Skin of body (tissue), 2 donors: ENCODE measurements around the gene ROR2. TPM values are rescaled to one million over a fixed set of nuclear protein-coding genes. Genes with fewer than 3 reads are reported as not detected.
"Not testable (repeated sequence)": the region's sequence is repeated elsewhere in the genome, so short reads cannot be mapped to it uniquely, and the experiment has no call there.

Source experiments
- DNase-seq: peaks from one replicate; lab custom pipeline; 2025; lab: John Stamatoyannopoulos, UW
- total RNA-seq: library from RNA; depleted of rRNA; stranded (reverse); fragments of >200 nt; gene quantifications from one replicate; pipeline ENCODE4 v1.2.3, GENCODE V29; 2014

The ROR2 gene
- total RNA-seq, 1 donor from 2014 or later = 12.0 TPM

DNA sequence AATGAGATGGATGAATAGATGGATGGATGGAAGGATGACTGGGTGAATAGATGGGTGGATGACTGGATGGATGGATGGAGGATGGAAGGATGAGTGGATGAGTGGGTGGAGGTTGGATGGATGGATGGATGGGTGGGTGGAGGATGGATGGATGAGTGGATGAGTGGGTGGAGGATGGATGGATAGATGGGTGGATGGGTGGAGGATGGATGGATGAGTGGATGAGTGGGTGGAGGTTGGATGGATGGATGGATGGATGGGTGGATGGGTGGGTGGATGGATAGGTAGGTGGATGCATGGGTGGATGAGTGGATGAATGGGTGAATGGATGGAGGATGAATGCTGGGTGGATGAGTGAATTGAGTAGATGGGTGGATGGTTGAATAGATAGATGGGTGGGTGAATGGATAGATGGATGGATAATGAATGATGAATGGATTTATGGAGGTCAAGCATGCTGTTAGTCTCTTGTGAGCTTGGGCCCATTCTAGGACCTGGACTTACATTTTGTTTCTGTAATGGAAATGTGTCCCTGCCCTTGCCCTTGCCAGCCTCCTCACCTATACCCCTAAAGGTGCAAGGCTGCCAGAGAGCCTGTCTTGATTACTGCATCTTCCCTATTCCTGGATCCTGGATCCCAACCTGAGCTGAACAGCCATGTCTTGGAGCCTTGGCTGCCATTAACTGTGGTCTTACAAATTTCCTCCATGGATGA is 366.7 kb downstream of the ROR2 start:
- DNase-seq = no peak

DNA sequence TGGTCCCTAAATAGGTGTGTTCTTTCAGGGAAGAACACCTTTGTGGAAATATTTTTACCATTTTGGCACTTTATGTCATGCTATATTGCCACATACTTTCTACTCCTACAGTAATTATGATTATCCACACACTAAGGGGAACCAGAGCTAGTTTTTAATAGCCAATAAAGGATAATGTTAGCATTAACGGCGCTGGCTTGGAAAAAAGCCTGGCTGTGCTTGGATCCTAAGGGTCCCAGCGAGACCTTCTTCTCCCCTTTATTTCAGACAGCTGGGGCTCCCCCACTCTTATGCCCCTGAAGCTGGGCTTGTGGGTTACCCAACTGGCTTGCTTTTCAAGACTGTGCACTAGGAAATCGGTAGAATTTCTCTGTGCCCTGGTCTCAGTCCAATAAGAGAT is 367.8 kb downstream of the ROR2 start:
- DNase-seq = no peak

DNA sequence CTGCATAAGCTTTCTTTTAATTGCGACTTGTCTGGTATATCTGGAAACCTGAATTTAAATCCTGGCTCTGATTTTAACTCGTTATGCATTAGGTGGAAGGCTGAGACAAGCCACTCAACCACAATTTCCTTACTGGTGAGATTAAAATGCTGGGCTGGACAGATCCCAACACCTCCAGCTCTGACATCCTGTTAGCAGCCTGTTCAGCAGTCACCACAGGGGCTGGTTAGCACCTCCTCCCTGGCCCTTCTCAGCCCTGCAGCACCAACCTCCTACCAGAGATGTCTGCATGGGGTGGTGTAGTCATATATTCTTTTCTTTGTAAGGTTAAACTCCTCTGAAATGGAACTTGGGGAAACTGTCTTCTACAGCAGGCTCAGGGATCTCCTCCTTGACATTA is 369.9 kb downstream of the ROR2 start:
- no peak for DNase-seq

DNA sequence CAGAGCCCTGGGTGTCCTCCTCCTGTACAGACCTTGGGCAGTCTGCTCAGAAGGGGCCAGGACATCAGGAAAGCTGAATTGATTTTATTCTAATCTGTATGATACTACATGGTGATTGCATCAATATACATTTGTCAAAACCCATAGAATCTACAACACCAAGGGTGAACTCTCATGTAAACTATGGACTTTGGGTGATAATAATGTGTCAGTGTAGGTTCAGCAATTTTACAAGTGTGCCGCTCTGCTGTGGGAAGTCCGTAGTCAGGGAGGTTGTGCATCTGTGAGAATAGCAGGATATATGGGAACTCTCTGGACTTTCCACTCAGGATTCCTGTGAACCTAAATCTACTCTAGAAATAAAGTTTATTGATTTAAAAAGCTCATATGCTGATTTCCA is 371.1 kb downstream of the ROR2 start:
- no peak for DNase-seq

DNA sequence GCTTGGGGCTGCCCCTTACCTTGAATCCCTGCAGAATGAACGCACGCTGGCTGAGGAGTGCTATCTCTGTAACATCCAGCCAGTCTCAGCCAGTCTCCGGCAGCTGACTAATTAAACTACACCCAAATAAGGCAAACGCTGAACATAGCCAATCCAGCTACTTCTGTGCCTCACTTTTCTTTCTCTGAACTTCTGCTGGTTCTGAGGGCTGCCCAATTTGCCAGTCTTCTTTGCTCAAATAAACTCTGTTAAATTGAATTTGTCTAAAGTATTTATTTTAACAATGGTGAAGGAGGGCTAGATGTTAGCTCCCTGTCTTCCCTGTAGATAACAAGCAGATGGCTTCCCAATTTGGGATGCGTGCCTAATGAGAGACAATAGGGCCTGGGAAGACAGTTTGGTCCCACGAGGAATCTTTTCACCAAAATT is 372.4 kb downstream of the ROR2 start:
- DNase-seq = no peak

DNA sequence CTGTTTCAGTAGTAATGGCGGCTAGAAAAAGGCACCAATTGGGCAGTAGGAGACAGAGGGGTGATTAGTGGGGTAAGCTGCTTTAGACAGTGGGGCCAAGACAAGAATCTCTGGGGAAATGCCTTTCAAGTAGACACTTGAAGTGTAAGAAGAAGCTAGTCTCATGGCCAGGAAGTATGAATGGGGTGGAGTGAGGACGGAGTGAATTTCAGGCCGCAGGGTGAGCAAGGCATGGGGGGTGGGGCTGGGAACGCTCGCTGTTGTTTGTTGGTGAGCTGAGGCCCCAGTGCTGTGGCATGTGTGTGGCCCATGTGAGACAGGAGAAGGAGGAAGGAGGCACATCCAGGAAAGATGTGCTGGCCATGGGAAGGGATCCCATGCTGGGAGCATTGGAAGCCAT is 377.2 kb downstream of the ROR2 start:
- DNase-seq = no peak

DNA sequence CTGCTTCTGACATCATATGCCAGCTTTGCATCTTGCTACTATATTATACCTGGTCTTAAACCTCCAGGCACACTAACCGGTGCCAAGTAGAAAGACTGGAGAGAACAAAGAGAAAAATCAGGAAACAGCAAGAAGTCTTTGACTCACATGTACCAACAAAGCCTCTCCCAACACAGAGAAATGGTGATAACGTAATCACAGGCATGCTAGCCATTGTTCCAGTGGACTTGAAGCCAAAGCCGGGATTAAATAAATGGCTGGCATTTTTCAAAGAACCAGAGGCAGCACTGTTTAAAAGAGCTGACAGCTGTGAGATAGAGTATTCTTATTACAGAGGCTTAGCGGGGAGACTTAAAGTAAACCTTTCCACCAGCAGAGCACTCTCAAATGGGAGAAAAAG is 378.0 kb downstream of the ROR2 start:
- no peak for DNase-seq

DNA sequence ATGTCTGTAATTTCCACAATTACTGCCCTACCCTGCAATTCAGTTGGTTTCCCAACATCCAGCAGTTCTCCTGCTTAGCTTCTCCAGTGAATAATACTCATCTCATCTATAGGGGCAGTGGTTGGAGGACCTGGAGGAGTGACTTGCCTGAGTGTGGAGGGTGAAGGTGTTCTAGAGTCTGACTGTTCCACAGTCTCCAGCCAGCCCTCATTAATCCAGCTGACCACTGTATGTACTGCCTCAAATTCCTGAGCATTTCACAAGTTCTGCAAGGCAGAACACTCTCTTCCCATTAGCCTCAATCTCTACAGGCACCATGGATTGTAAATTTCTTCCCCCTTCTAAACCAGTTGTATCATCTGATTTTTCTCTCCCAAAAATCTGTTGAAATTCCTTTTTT is 379.0 kb downstream of the ROR2 start:
- no peak for DNase-seq

DNA sequence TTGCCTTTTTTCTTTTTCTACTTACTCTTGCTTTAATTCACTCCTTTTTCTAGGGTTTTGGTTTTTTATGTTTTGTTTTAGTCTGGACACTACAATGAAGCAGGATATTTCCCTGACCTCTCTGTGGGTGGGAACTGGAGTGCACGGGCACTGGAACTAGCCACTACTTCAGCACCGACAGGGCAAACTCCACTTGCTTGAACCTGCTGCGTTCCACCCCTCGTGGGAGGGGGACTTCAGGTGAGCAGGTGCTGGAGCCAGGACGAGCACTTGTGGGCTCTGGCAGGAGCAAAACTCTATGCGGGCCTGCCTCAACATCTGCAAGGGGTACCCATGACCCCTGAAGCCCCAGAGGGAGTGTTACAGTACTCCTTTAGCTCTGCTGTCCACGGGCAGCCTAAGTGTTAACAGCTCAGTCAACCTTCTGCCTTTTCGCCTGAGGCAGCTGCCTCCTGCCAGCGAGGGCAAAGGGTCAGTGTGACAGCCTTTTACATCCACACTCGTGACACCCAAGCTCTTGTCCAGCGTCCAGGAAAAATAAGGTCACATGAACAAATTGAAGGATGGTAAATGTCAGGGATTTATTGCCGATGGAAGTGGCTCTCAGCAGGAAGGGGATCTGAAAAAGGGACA is 382.3 kb downstream of the ROR2 start:
- DNase-seq = no peak

DNA sequence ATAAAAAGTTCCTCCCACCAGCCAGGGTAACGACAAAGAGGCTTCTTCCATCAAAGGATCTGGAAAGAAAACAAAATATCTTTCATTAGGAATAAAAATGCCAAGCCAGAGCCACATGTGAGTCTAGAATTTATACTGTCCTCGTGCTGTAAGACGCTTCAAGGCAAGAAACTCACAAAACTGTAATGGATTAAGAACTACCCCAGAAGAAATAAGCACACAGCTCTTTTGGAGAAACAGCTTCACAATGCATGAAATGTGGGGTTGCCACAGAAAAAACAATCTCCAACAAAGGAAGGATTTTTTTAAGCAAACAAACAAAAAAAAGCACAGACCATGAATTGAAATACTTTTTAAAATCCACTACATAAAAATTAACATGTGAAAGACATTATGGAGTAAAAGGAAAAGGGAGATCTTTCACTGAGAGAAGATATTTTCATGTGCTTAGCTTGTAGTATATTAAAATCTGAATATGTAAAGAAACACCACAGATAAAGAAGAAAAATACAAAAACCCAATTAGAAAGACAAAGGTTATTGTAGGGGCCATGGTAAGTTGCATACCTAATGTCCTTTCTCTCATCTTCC is 385.9 kb downstream of the ROR2 start:
- no peak for DNase-seq

DNA sequence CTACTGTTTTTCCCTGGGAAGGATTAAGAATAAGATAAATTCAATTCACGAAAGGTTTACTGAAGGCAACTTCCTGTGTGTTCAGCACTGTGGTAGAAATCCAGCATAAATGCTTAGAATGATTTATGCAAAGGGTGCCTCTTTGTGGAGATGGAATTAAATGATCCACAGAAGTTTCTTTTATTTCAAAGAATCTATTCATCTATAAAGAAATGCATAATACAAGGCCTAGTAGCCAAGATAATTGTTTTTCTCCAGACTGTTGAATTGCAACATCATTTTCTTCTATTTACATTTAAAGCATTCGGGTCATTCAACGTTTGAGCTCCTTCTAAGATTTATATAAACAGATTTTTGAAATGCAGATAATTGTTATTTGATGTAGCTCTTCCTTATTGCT is 387.6 kb downstream of the ROR2 start:
- DNase-seq = no peak

DNA sequence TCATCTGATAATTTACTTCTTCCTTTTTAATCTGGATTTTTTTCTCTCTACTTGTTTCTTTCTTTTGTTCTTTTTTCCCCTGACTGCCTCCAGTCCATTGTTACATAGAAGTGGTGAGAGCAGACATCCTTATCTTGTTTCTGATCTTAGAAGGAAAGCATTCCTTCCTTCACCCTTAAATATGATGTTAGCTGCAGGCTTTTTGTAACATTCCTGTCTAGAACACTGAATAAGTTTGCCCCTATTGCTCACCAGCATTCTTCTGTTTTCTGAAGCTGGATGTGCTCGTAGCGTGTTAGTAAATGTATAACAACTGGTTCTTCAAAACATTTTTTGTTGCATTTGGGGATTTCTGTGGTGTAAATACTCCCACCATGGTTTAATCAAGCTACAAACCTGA is 389.7 kb downstream of the ROR2 start:
- DNase-seq = no peak

DNA sequence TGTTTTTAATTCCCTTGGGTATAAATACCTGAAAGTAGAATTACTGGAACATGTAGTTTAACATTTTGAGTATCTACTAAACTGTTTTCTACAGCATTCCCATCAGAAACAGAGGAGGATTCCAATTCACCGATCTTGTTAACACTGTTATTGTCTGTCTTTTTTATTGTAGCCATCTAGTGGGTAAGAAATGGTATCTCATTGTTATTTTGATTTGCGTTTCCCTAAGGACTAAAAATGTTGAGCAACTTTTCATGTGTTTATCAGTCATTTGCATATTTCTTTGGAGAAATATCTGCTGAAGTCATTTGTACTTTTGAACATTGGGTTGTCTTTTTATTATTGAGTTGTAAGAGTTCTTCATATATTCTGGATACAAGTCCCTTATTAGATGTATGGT is 391.1 kb downstream of the ROR2 start:
- peak; percentile 72 for DNase-seq

DNA sequence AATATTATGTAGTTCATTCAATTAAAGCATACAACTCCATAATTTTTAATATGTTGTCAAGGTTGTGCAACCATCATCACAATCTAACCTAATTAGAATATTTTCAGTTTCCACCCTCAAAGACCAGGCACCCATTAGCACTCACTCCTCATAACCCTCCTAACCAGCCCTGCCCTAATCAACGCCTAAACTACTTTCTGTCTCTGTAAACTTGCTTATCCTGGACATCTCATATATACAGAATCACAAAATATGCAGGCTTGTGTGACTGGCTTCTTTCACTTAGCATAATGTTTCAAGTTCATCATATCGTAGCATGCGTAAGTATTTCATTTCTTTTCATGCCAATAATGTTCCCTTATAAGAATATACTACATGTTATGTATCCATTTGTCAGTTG is 391.6 kb downstream of the ROR2 start:
- DNase-seq = no peak

DNA sequence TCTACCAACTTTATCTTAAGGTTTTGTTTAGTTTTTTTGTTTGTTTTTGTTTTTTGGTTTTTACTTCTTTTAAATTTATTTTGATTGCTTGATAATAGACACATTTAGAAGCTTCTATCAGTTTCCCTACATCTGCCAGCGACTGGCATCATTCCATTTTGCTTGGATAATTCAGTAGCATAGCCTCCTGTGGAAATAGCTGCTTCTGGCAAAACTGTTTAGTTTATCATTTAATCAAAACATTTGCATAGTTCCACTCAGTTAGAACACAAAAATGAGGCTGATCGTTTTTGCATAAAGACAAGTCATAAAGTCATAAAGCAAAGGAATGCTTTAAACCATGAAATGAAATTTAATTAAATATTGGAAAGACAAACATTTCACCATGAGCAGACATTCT is 392.7 kb downstream of the ROR2 start:
- no peak for DNase-seq

DNA sequence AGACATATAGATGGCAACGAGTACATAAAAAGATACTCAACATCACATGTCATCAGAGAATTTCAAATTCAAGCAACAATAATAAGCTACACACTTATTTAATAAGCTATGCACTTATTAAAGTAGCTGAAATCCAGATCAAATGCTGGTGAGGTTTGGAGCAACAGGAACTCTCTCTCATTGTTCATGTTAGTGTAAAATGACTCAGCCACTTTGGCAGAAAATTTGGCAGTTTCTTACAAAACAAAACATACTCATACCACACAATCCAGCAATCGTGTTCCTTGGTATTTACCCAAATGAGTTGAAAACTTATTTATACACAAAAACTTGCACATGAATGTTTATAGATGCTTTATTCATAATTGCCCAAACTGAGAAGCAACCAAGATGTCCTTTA is 394.9 kb downstream of the ROR2 start:
- no peak for DNase-seq

DNA sequence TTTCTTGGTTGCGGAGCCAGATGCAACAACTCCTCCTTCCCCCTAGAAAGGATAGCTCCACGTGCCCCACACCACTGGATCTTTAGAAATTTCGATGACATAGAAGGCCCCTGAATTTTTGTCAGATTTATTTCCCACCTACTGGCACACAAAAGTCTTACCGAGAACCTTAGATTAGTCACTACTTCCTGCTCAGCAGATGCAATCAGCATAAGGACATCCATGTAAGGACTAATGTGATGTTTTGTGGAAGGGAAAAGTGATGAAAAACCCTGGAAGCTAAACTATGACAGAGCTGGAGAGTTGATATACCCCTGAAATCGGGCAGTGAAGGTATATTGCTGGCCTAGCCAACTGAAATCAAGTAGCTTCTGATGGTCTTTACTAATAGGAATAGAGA is 400.9 kb downstream of the ROR2 start:
- no peak for DNase-seq

DNA sequence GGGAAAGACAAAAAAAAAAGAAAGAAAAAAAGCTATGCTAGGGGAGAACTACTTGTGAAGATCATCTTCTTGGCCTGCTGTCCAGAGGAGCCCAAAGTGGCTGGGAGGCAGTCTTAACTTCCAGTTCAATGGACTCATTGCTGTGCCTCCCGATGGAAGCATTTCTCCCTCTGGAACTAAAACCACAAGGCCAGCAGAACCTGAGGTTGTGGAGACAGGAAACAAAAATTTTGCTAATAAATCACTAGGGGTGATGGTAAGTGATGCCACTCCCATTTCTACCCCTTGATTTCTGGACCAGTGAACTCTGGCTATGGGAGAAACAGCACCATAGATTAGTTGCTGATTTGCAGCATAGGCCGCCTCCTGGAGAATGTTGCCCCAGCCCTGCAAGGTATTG is 402.9 kb downstream of the ROR2 start:
- no peak for DNase-seq

DNA sequence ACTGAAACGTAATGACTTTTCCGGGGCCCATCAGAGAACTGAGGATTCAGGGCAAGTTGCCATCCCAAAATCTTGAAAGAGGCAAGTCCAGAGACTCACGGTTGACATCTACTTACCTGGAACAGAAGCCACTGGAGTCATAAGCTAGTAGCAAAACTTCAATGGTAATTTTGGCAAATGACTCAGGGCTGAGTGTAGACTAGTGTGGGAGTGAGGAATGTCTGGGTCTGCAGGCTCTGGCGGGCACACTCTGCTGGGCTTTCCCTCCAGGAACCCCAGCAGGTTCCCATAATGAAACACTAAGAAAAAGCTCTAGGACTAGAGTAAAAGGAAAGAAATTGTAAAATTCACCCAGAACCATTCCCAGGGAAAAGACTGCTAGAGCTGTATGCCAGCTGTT is 403.5 kb downstream of the ROR2 start:
- no peak for DNase-seq

DNA sequence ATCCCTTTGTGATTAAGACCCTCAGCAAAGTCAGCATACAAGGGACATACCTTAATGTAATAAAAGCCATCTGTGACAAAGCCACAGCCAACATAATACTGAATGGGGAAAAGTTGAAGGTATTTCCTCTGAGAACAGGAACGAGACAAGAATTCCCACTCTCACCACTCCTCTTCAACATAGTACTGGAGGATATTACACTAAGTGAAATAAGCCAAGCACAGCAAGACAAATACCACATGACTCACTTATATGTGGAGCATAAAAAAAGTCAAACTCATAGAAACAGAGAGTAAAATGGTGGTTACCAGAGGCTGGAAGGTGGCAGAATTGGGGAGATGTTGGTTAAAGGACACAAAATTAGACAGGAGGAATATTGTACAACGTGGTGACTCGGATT is 408.3 kb downstream of the ROR2 start:
- no peak for DNase-seq

DNA sequence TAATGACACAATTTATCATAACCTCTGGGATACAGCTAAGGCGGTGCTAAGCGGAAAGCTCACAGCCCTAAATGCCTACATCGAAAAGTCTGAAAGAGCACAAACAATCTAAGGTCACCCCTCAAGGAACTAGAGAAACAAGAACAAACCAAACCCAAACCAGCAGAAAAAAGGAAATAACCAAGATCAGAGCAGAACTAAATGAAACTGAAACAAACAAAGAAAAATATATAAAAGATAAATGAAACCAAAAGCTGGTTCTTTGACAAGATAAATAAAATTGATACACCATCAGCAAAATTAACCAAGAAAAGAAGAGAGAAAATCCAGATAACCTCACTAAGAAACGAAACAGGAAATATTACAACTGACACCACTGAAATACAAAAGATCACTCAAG is 409.5 kb downstream of the ROR2 start:
- DNase-seq = not testable (repeated sequence)

DNA sequence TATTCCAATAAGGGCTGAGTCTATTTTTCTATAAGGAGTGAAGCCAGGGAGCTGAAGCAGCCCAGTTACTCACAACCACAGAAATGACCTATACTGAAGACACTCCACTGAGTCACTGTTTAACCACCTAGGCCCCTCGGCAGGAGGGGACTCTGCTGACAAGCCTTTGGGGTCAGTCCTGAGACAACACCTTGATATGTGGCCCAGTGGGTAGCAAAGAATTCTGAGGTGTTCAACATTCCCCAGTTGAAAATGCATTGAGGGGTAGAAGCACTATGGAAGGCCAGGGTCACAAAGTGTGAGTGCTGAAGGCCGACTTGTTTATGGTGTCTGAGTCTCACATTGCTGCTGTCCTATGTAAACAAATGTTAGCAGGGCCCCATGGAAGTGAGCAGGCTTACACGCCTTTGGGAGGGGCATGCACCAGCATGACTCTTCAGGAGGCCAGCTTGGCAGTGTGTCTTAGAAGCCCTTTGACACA is 413.8 kb downstream of the ROR2 start:
- no peak for DNase-seq

DNA sequence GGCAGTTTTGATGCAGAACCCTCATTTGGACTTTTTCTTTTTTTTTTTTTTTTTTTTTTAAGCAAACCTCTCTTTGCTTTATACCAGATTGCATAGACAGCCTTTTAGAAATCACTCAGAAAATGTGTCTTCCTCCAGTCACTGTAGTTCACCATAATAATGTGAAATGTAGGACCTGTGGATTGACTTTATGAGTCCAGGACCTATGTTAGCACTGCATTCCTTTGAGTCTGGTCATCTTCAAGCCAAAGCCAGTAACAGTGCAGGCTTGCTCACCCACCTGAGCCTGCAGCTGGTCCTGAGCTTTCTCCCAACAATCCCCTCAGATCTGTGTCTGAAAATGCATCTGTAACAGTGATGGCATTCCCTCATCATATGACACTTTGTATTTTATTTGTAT is 415.7 kb downstream of the ROR2 start:
- no peak for DNase-seq
